Mesendoderm (in vitro differentiated cells): Measurements from ENCODE around the gene ZNF77.

Source experiments
- DNase-seq: peaks from one replicate; pipeline ENCODE4 v3.0.0; 2013
- H2AK5ac ChIP-seq: 2 replicates; pipeline ENCODE4 v1.6.1; 2013; ENCODE audit warnings: low read length, inconsistent platforms
- H2BK120ac ChIP-seq: 2 replicates; pipeline ENCODE4 v1.6.1; 2013; ENCODE audit warnings: low read depth, mild to moderate bottlenecking, low read length, moderate library complexity, mixed read lengths
- H2BK15ac ChIP-seq: replicated peaks from 2 replicates; pipeline ENCODE4 v1.6.1; 2013; ENCODE audit warnings: low read depth, mild to moderate bottlenecking, moderate library complexity
- H2BK5ac ChIP-seq: 2 replicates; pipeline ENCODE4 v1.6.1; 2013; ENCODE audit warnings: low read length, inconsistent platforms
- H3K18ac ChIP-seq: 2 replicates; pipeline ENCODE4 v1.6.1; 2013; ENCODE audit warnings: mild to moderate bottlenecking, low read length, mixed read lengths
- H3K23ac ChIP-seq: one replicate; pipeline ENCODE4 v1.6.1; 2013; ENCODE audit warnings: low read length
- H3K27ac ChIP-seq: 2 replicates; pipeline ENCODE4 v1.5.1; 2013; ENCODE audit warnings: low read depth, mild to moderate bottlenecking, inconsistent platforms, low read length, moderate library complexity
- H3K27me3 ChIP-seq: 2 replicates; pipeline ENCODE4 v1.6.1; 2013; ENCODE audit warnings: low read length, control low read depth, mild to moderate bottlenecking, inconsistent platforms; ENCODE audit not compliant: insufficient read depth, poor library complexity
- H3K36me3 ChIP-seq: 2 replicates; pipeline ENCODE4 v1.6.1; 2013; ENCODE audit warnings: low read length, inconsistent platforms; ENCODE audit not compliant: control insufficient read depth, insufficient read depth
- H3K4ac ChIP-seq: one replicate; pipeline ENCODE4 v1.6.1; 2013; ENCODE audit warnings: low read depth, mild to moderate bottlenecking, low read length, moderate library complexity
- H3K4me1 ChIP-seq: 2 replicates; pipeline ENCODE4 v1.6.1; 2013; ENCODE audit warnings: low read depth, low read length, inconsistent platforms; ENCODE audit not compliant: control insufficient read depth
- H3K4me2 ChIP-seq: 2 replicates; pipeline ENCODE4 v1.6.1; 2013; ENCODE audit warnings: low read length
- H3K4me3 ChIP-seq: 2 replicates; pipeline ENCODE4 v1.5.1; 2013; ENCODE audit warnings: mild to moderate bottlenecking, low read length
- H3K56ac ChIP-seq: one replicate; pipeline ENCODE4 v1.6.1; 2013; ENCODE audit warnings: low read length
- H3K79me1 ChIP-seq: 2 replicates; pipeline ENCODE4 v1.6.1; 2013; ENCODE audit warnings: low read length, inconsistent platforms
- H3K79me2 ChIP-seq: 2 replicates; pipeline ENCODE4 v1.6.1; 2013; ENCODE audit warnings: mild to moderate bottlenecking, low read length; ENCODE audit not compliant: control insufficient read depth, insufficient read depth
- H3K9ac ChIP-seq: 2 replicates; pipeline ENCODE4 v1.6.1; 2013; ENCODE audit warnings: low read length, inconsistent platforms
- H4K5ac ChIP-seq: one replicate; pipeline ENCODE4 v1.6.1; 2013; ENCODE audit warnings: low read length
- H4K8ac ChIP-seq: one replicate; pipeline ENCODE4 v1.6.1; 2013; ENCODE audit warnings: low read depth, mild to moderate bottlenecking, control low read depth, low read length, moderate library complexity
- WGBS: extraction: QIAGEN DNeasy Blood & Tissue Kit; methylation state at CpG from one replicate; pipeline ENCODE4 v1.1.7; 2013; ENCODE audit warnings: low lambda C conversion rate, missing lambda C conversion rate; ENCODE audit not compliant: insufficient coverage; ENCODE audit errors: extremely low coverage; 5-methylcytosine and 5-hydroxymethylcytosine counted together

ZNF77 gene

DNA sequence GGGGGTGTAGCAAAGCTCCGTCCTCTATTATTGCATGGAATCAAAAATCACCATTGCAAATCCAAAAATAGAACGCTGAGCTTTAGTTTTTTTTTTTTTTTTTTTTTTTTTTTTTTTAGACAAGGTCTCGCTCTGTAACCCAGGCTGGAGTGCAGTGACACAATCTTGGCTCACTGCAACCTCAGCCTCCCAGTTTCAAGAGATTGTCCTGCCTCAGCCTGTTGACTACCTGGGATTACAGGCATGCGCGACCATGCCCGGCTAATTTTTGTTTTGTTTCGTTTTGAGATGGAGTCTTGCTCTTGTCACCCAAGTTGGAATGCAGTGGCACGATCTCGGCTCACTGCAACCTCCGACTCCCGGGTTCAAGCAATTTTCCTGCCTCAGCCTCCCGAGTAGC, 15.3 kb upstream of the ZNF77 start:
- WGBS: no CpG with 5 or more reads among the region's 12 CpGs
- Histone ChIP-seq H3K4me3 (no peak overlapping the region), H3K23ac (no peak overlapping the region)

DNA sequence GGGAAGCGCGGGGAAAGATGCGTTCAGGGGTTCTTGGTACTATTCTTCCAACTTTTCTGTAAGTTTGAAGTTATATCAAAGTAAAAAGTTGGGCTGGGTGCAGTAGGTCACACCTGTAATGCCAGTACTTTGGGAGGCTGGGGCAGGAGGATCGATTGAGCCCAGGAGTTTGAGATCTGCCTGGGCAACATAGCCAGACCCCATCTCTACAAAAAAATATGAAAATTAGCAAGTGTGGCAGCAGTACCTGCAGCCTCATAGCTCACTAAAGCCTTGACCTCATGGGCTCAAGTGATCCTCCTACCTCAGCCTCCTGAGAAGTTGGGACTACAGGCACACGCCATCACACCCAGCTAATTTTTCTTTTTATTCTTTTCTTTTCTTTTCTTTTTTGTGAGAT, 12.4 kb upstream of the ZNF77 start:
- no peak overlapping the region for H3K56ac ChIP-seq
- no peak overlapping the region for H2AK5ac ChIP-seq
- no peak overlapping the region for H3K27ac ChIP-seq
- no peak overlapping the region for H3K18ac ChIP-seq
- H3K23ac ChIP-seq: no peak overlapping the region
- H2BK15ac ChIP-seq: no peak overlapping the region
- H3K27me3 ChIP-seq: no peaks in the 10 kb centered on the region
- H3K79me1 ChIP-seq: no peaks in the 10 kb centered on the region
- no peaks in the 10 kb centered on the region for H3K36me3 ChIP-seq
- H2BK5ac ChIP-seq: no peak overlapping the region
- H3K4ac ChIP-seq: no peak overlapping the region
- H3K4me2 ChIP-seq: no peak overlapping the region
- no peak overlapping the region for H4K5ac ChIP-seq
- H4K8ac ChIP-seq: no peak overlapping the region
- no peak overlapping the region for H3K4me3 ChIP-seq
- H3K4me1 ChIP-seq: no peaks in the 10 kb centered on the region
- no peak for DNase-seq
- no peak overlapping the region for H2BK120ac ChIP-seq
- WGBS: no CpG with 5 or more reads among the region's 5 CpGs
- no peaks in the 10 kb centered on the region for H3K79me2 ChIP-seq
- H3K9ac ChIP-seq: no peak overlapping the region

More for the DNA sequence above, 15.3 kb upstream of the ZNF77 start:
- DNase-seq: no peak
- Histone ChIP-seq H3K36me3 (no peaks in the 10 kb centered on the region), H3K4ac (no peak overlapping the region), H4K5ac (no peak overlapping the region), H2AK5ac (no peak overlapping the region), H3K79me2 (no peaks in the 10 kb centered on the region), H3K27ac (no peak overlapping the region), H3K4me2 (no peak overlapping the region), H3K79me1 (no peaks in the 10 kb centered on the region), H3K9ac (no peak overlapping the region), H3K18ac (no peak overlapping the region), H3K27me3 (no peaks in the 10 kb centered on the region), H2BK120ac (no peak overlapping the region), H3K56ac (no peak overlapping the region), H4K8ac (no peak overlapping the region), H2BK5ac (no peak overlapping the region), H3K4me1 (no peaks in the 10 kb centered on the region), H2BK15ac (no peak overlapping the region)

DNA sequence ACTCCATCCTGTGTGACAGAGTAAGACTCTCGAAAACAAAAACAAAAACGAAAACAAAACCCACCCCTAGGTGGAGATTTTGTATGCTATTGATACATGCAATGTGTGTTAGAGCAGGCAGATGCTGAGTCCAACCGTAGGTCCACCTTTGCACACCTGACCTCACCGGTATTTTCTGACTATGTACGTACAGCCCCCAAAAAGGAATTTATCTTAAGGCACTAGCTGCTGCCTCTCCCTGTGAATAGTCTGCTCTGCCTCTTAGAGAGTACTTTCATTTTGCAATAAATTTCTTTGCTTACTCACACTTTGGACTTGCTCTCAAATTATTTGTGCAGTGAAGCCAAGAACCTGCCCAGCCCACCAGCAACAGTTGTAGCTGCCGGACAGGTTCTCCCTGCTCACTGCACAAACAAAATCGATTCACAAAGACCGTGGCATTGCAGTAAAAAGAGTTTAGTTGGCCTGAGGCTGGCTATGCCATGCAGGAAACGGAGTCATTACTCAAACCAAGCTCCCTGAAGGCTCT, 8.2 kb upstream of the ZNF77 start:
- Histone ChIP-seq H2BK15ac (no peak overlapping the region), H2BK5ac (no peak overlapping the region), H2BK120ac (no peak overlapping the region), H3K27ac (no peak overlapping the region), H4K8ac (no peak overlapping the region), H3K79me1 (peaks cover 8% of the 10 kb centered on the region), H4K5ac (no peak overlapping the region), H2AK5ac (no peak overlapping the region), H3K79me2 (peaks cover 5% of the 10 kb centered on the region), H3K36me3 (no peaks in the 10 kb centered on the region), H3K27me3 (no peaks in the 10 kb centered on the region), H3K56ac (no peak overlapping the region), H3K4ac (no peak overlapping the region), H3K9ac (no peak overlapping the region), H3K4me2 (no peak overlapping the region), H3K4me1 (peaks cover 4% of the 10 kb centered on the region), H3K23ac (no peak overlapping the region), H3K18ac (no peak overlapping the region), H3K4me3 (no peak overlapping the region)
- no CpG with 5 or more reads among the region's 9 CpGs for WGBS
- DNase-seq: no peak

DNA sequence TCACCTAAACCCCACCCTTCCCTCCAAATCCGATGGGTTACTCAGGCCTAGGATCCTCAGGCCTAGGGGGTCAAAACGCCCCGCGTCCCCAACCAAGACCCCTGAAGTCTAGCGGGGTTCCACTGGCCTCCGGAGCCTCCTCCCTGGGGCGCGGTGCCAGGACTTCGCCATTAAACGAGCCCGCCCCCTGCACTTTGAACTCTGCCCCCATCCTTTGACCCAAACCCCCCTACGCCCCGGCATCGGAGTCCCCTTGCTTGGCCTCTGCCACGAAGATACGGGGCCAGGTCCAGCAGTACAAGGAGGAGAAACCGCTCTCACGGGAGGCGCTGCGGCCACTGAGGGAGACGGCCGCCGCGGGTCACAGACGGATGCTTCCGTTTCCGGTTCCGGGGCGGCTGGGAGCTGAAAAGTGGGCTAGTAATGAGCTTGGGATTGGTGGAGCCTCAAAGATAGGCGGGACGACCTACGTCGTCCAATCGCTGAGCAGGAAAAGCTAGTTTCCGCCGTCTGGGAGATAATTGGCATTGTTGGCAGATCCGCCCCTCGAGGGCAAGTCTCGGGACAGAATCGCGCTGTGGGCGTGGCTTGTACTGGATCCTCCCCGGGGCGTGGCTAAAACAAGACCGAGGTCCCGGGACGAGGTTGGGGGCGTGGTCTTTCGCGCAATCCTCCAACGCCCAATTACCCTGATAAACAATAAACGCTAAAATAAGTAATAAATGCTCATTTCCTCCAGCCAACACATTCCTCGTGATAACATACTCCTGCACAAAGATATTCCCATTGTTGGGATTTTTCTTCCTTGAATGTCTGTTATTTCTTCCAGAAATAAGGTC, 5.7 kb upstream of the ZNF77 start:
- Histone ChIP-seq H3K4me2 (peak overlapping the region; percentile 74), H2BK15ac (no peak overlapping the region), H3K27me3 (no peaks in the 10 kb centered on the region), H3K27ac (peak overlapping the region; percentile 90), H3K79me2 (peaks cover 5% of the 10 kb centered on the region), H2BK5ac (peak overlapping the region; percentile 56), H3K79me1 (peaks cover 8% of the 10 kb centered on the region), H2BK120ac (no peak overlapping the region), H3K56ac (peak overlapping the region; percentile 95), H3K9ac (peak overlapping the region; percentile 96), H3K4ac (peak overlapping the region; percentile 83), H3K36me3 (no peaks in the 10 kb centered on the region), H3K18ac (peak overlapping the region; percentile 81), H4K5ac (peak overlapping the region; percentile 29), H2AK5ac (no peak overlapping the region), H3K4me3 (peak overlapping the region; percentile 96), H4K8ac (peak overlapping the region; percentile 90), H3K4me1 (peaks cover 4% of the 10 kb centered on the region), H3K23ac (peak overlapping the region; percentile 56)
- whole genome bisulfite sequencing: no CpG with 5 or more reads among the region's 53 CpGs
- peak; percentile 100 for DNase-seq

- H2AK5ac ChIP-seq: no peak overlapping the region
- H3K56ac ChIP-seq: peak overlapping the region; percentile 95
- H3K36me3 ChIP-seq: no peaks in the 10 kb centered on the region
- peak; percentile 91 for DNase-seq
- H3K23ac ChIP-seq: peak overlapping the region; percentile 56
- no peak overlapping the region for H4K8ac ChIP-seq
- H3K4ac ChIP-seq: peak overlapping the region; percentile 83
- peak overlapping the region; percentile 96 for H3K4me3 ChIP-seq
- H3K4me1 ChIP-seq: peaks cover 4% of the 10 kb centered on the region
- no peak overlapping the region for H2BK15ac ChIP-seq
- peak overlapping the region; percentile 96 for H3K9ac ChIP-seq
- no peaks in the 10 kb centered on the region for H3K27me3 ChIP-seq
- H3K18ac ChIP-seq: peak overlapping the region; percentile 81
- peaks cover 8% of the 10 kb centered on the region for H3K79me1 ChIP-seq
- H2BK5ac ChIP-seq: peak overlapping the region; percentile 56
- peak overlapping the region; percentile 74 for H3K4me2 ChIP-seq
- H3K79me2 ChIP-seq: peaks cover 5% of the 10 kb centered on the region
- WGBS: no CpG with 5 or more reads among the region's 11 CpGs
- peak overlapping the region; percentile 29 for H4K5ac ChIP-seq
- H3K27ac ChIP-seq: peak overlapping the region; percentile 90
- no peak overlapping the region for H2BK120ac ChIP-seq
These were observed 5.1 kb upstream of the ZNF77 start for GRCh38 chr19:2949939-2950285.
